Rectal smooth muscle tissue (tissue), 1 donor: Measurements from ENCODE around the gene LSM7.
A peak's percentile ranks its signal among the peaks of the same experiment; 100 is the strongest.

Experiments
- H3K27ac ChIP-seq: one replicate; pipeline ENCODE4 v1.7.0; 2013; ENCODE audit warnings: low read depth, low read length, inconsistent platforms
- H3K27me3 ChIP-seq: one replicate; pipeline ENCODE4 v1.7.0; 2013; ENCODE audit warnings: low read length; ENCODE audit not compliant: control insufficient read depth, insufficient read depth
- H3K36me3 ChIP-seq: one replicate; pipeline ENCODE4 v1.7.0; 2013; ENCODE audit warnings: low read length; ENCODE audit not compliant: control insufficient read depth, insufficient read depth
- H3K4me1 ChIP-seq: one replicate; pipeline ENCODE4 v1.7.0; 2013; ENCODE audit warnings: low read length; ENCODE audit not compliant: control insufficient read depth, insufficient read depth
- H3K4me3 ChIP-seq: one replicate; pipeline ENCODE4 v1.7.0; 2013; ENCODE audit warnings: low read length
- H3K9ac ChIP-seq: one replicate; pipeline ENCODE4 v1.7.0; 2013; ENCODE audit warnings: low read length

Gene LSM7

DNA sequence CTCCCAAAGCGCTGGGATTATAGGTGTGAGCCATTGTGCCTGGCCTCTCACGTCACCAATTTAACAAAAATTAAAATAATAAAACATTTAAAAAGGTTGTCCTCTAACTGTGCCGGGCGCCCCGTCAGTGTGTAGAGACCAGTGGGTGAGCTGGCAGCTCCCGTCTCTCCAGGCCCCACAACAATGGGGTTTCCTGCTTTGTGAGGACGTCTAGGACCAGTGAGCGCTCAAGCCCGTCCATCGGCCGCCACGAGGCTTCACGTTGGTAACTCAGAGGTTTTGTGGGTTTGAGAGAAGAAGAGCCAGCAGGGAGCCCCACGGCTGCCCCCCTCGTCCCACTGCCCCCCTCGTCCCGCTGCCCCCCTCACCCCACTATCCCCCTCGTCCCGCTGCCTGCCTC, 4.7 kb downstream of the LSM7 start:
- H3K9ac ChIP-seq: no peak overlapping the region
- H3K36me3 ChIP-seq: peaks cover 6% of the 10 kb centered on the region
- H3K27me3 ChIP-seq: no peaks in the 10 kb centered on the region
- H3K27ac ChIP-seq: no peak overlapping the region
- H3K4me1 ChIP-seq: peaks cover 4% of the 10 kb centered on the region
- H3K4me3 ChIP-seq: no peak overlapping the region

DNA sequence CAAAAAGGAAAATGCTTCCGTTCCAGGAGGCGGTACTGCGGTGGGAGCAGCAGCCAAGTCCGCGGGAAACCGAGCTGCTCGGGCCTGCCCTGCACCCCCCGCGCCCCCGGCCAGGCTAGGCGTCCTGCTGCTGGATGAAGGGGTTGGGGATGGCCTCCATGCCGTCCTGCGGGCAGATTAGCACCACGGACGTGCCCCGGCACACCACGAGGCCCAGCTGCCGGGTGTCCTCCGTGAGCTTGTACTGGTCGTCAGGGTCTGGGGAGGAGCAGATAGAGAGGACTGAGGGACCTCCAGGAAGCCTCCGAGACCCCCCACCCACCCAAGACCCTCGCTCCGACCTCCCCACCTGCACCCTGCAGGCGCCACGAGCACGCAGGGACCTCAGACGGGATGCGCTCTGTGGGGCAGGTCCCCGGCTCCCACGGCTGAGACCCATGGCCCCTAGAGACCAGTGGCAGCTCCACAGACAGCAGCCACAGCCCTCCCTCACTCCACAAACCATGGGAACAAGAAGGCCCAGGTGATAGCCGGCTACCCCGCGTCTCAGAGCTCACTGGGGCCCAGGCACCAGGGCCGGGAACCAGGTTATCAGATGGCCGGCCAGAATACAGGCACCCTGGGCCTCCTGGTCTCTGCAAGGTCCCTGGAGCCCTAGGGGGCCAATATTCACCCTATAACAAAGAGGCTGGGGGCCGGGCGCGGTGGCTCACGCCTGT, 6.7 kb downstream of the LSM7 start:
- Histone ChIP-seq H3K27me3 (no peaks in the 10 kb centered on the region), H3K36me3 (peaks cover 6% of the 10 kb centered on the region), H3K27ac (no peak overlapping the region), H3K4me3 (no peak overlapping the region), H3K4me1 (peaks cover under 1% of the 10 kb centered on the region), H3K9ac (no peak overlapping the region)

DNA sequence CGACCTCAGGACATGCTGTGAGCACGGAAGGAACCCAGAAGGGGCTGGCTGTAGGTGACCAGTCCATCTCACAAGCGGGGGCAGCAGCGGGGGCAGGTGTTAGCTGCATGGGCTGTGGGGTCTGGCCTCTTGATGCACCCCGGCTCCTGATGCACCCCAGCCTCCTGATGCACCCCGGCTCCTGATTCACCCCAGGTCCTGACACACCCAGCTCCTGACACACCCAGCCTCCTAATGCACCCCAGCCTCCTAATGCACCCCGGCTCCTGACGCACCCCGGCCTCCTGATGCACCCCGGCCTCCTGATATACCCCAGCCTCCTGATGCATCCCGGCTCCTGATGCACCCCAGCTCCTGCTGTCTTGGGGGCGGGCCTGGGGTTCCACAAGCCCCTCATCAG, 7.4 kb downstream of the LSM7 start:
- Histone ChIP-seq H3K9ac (no peak overlapping the region), H3K36me3 (peaks cover 6% of the 10 kb centered on the region), H3K27ac (no peak overlapping the region), H3K4me3 (no peak overlapping the region), H3K27me3 (no peaks in the 10 kb centered on the region), H3K4me1 (no peaks in the 10 kb centered on the region)

DNA sequence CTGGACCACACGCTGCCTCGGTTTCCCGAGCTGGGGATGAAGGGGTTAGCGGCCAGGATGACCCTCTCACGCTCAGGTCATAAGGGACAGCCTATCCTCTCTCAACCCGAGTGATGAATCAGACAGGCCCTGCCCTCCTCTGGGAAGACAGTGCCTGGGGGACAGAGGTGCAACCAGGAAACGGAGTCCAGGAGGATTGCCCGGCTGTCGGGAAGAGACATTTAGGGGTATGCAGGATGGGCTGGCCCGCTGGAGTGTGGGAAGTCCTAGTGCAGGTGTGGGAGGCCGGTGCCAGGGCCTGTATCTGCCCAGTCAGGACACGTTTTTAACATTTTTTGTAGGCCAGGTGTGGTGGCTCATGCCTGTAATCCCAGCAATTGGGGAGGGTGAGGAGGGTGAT, 8.3 kb downstream of the LSM7 start:
- H3K4me3 ChIP-seq: no peak overlapping the region
- peaks cover 6% of the 10 kb centered on the region for H3K36me3 ChIP-seq
- H3K27ac ChIP-seq: no peak overlapping the region
- no peaks in the 10 kb centered on the region for H3K27me3 ChIP-seq
- H3K4me1 ChIP-seq: no peaks in the 10 kb centered on the region
- no peak overlapping the region for H3K9ac ChIP-seq

- H3K4me3 ChIP-seq: no peak overlapping the region
- peaks cover 6% of the 10 kb centered on the region for H3K36me3 ChIP-seq
- no peak overlapping the region for H3K27ac ChIP-seq
- no peak overlapping the region for H3K9ac ChIP-seq
- H3K4me1 ChIP-seq: no peaks in the 10 kb centered on the region
- H3K27me3 ChIP-seq: no peaks in the 10 kb centered on the region
These were observed 8.8 kb downstream of the LSM7 start for GRCh38 chr19:2319551-2319950.

DNA sequence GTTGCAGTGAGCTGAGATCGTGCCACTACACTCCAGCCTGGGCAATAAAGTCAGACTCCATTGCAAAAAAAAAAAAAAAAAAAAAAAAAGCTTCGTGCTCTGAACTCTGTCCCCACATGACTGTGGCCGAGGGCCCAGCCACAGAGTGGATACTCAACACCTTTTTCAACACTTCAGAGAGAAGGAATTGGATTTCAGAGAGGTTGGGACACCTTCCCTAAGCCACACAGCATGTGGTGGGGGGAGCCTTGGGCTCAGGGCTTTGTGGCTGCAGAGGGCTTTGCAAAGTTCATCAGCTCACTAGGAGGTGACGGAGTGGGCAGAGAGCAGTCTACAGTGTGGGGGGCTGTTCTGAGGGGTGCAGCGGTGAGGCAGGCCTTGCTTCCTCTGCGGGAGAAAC, 9.5 kb downstream of the LSM7 start:
- Histone ChIP-seq H3K9ac (no peak overlapping the region), H3K4me3 (no peak overlapping the region), H3K36me3 (no peaks in the 10 kb centered on the region), H3K4me1 (no peaks in the 10 kb centered on the region), H3K27me3 (no peaks in the 10 kb centered on the region), H3K27ac (no peak overlapping the region)

GRCh38 chr19:2317756-2318155, 10.6 kb downstream of the LSM7 start:
- H3K36me3 ChIP-seq: no peaks in the 10 kb centered on the region
- H3K27ac ChIP-seq: no peak overlapping the region
- peaks cover 4% of the 10 kb centered on the region for H3K27me3 ChIP-seq
- H3K4me3 ChIP-seq: no peak overlapping the region
- H3K4me1 ChIP-seq: no peaks in the 10 kb centered on the region
- H3K9ac ChIP-seq: no peak overlapping the region

GRCh38 chr19:2317300-2317699, 11.1 kb downstream of the LSM7 start:
- Histone ChIP-seq H3K4me1 (no peaks in the 10 kb centered on the region), H3K27ac (no peak overlapping the region), H3K36me3 (no peaks in the 10 kb centered on the region), H3K4me3 (no peak overlapping the region), H3K27me3 (peaks cover 8% of the 10 kb centered on the region), H3K9ac (no peak overlapping the region)

DNA sequence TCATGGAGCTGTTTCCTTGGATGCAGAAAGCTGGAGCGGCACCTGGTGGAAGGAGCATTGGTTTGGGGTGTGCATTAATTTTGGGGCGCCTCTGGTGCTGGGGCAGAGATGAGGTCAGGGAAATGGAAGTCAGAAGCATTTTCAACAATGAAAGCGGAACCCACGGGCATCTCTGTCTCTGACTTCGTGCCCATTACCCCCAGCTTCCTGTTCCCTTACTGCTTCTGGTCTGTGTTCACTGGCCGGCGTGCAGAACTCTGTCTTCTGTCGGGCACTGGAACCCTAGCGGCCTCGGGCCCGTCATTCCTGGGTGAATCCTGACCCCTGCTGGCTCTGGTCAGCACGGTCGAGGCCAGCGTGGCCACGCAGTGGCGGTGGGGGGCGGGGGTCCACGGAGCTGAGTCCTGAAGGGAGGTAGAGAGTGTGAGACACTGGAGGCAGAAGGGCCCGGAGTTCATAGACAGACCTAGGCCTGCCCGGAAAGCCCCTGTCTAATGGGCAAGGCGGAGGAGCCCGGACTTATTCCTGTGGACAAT, 12.5 kb downstream of the LSM7 start:
- H3K36me3 ChIP-seq: no peaks in the 10 kb centered on the region

GRCh38 chr19:2315121-2315817, 13.1 kb downstream of the LSM7 start:
- no peaks in the 10 kb centered on the region for H3K4me1 ChIP-seq

More for the DNA sequence above, 12.5 kb downstream of the LSM7 start:
- no peaks in the 10 kb centered on the region for H3K4me1 ChIP-seq
- peak overlapping the region; percentile 14 for H3K27ac ChIP-seq
- no peak overlapping the region for H3K9ac ChIP-seq
- H3K27me3 ChIP-seq: peaks cover 9% of the 10 kb centered on the region
- no peak overlapping the region for H3K4me3 ChIP-seq

DNA sequence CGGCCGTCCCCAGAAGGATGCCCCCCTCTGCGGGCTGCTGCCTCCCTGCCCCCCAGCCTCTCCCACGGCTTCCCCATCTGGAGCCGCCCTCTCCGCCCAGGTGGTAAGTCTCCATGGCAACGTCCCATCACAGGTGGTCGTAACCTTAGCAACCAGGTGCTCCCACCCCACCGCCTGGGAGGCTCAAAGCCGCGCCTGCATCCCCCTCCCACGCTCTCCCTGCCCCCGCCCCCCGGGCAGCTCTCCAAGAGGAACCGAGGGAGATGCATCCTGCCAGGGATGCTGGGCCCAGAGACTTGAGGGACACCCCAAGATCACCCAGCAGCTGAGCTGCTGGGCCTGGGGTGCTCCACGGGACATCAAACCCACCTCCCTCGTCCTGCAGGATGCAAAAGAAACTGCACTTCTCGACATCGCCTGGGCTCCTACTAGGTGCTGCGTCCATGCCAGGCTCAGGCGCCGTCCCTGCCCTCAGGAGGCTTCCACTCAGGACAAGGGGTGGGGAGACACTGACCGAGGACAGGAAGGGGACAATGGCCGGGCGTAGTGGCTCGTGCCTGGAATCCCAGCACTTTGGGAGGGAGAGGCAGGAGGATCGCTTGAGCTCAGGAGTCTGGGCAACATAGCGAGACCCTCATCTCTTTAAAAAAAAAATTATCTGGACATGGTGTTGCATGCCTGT, 15.4 kb downstream of the LSM7 start:
- Histone ChIP-seq H3K36me3 (no peaks in the 10 kb centered on the region), H3K27ac (no peak overlapping the region), H3K4me3 (no peak overlapping the region), H3K4me1 (no peaks in the 10 kb centered on the region), H3K27me3 (peaks cover 12% of the 10 kb centered on the region), H3K9ac (no peak overlapping the region)

More at GRCh38 chr19:2315121-2315817, 13.1 kb downstream of the LSM7 start:
- Histone ChIP-seq H3K27me3 (peaks cover 9% of the 10 kb centered on the region), H3K36me3 (no peaks in the 10 kb centered on the region), H3K4me3 (no peak overlapping the region), H3K9ac (no peak overlapping the region), H3K27ac (peak overlapping the region; percentile 14)

GRCh38 chr19:2311093-2311492, 17.3 kb downstream of the LSM7 start:
- H3K36me3 ChIP-seq: no peaks in the 10 kb centered on the region
- no peak overlapping the region for H3K9ac ChIP-seq
- H3K27ac ChIP-seq: no peak overlapping the region
- H3K4me1 ChIP-seq: no peaks in the 10 kb centered on the region
- no peak overlapping the region for H3K4me3 ChIP-seq
- peaks cover 22% of the 10 kb centered on the region for H3K27me3 ChIP-seq
